CD4-positive, alpha-beta T cell treated with Interleukin-1 beta for 1 hour (primary cell): ENCODE results near the gene SEC14L3.
A peak's percentile ranks its signal among the peaks of the same experiment; 100 is the strongest.

Experiments
- DNase-seq, 2 donors: peaks; one replicate each; pipeline ENCODE4 v3.0.0-alpha.2; 2020 to 2022

SEC14L3 gene

DNA sequence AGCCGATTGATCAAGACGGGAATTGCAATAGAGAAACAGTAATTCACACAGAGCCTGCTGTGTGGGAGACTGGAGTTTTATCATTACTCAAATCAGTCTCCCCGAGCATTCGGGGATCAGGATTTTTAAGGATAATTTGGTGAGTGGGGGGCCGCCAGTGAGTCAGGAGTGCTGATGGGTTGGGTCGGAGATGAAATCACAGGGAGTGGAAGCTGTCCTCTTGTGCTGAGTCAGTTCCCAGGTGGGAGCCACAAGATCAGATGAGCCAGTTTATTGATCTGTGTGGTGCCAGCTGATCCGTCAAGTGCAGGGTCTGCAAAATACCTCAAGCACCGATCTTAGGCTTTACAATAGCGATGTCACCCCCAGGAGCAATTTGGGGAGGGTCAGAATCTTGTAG lies 30.7 kb downstream of the SEC14L3 start:
- DNase-seq = no peak

- DNase-seq = no peak
These were observed 32.0 kb downstream of the SEC14L3 start for GRCh38 chr22:30439836-30440235.

DNA sequence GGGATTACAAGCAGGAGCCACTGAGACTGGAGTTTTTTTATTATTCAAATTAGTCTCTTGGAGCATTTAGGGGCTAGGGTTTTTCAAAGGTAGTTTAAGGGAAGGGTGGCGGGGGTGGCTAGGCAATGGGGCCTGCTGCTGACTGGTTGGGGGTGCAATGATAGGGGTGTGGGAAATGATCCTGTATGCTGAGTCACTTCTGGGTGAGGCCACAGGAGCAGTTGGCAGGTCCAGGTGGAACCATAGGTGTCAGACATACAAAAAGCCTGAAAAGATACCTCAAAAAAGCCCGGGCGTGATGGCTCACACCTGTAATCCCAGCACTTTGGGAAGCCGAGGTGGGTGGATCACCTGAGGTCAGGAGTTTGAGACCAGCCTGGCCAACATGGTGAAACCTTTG lies 32.6 kb downstream of the SEC14L3 start:
- DNase-seq = no peak

- no peak for DNase-seq
These were observed 33.3 kb downstream of the SEC14L3 start for GRCh38 chr22:30438559-30438958.

- no peak for DNase-seq
These were observed 35.6 kb downstream of the SEC14L3 start for GRCh38 chr22:30436196-30436595.

DNA sequence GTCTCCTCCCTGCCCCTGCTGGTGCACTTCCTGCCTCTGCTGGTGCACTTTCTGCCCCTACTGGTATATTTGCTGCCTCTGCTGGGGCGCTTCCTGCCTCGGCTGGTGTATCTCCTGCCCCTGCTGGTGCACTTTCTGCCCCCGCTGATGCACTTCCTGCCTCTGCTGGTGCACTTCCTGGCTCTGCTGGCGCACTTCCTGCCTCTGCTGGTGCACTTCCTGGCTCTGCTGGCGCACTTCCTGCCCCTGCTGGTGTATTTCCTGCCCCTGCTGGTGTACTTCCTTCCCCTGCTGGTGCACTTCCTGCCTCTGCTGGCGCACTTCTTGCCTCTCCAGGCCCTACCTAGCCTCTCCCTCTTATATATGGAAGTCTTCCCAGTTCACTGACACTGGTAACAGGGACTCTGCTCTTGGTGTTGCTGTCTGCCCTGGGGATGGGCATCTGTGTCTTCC lies 36.1 kb downstream of the SEC14L3 start:
- peak; percentile 92 to 96 for DNase-seq

DNA sequence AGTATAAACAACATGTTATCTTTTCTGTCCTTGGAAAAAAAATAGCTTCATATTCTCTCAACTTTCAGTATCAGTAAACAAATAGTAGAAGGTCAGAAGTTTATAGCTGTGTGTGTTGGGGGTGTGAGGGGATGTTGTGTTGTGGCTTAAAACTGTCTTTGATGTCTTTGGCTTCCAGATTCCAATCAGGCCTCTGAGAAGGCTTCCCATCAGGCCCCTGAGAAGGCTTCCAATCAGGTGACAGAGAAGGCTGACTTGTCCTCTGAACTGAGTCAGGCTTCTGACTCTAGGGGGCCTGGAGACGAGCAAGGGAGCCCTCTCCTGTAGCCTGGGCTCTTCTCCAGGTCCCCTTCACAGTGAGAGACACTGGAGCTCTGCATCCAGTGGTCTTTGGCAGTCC lies 37.0 kb downstream of the SEC14L3 start:
- no peak for DNase-seq

DNA sequence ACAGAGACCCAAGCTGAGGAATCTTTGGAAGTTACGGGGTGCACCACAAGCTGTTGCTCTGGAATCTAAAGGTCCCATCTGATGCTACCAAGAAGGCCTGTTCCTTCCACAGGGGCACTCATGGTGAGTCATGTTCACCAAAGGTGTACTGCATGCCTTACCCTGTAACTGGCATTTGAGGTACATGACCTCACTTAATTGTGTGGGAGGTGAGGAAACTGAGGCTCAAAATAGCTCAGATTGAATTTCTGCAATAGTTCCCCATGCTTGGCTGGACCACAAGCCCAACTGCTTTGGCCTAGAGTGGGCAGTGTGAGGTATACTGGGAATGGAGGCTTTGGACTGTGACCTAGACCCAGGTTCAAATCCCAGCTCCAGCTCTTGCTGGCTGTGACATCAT lies 38.0 kb downstream of the SEC14L3 start:
- no peak for DNase-seq

DNA sequence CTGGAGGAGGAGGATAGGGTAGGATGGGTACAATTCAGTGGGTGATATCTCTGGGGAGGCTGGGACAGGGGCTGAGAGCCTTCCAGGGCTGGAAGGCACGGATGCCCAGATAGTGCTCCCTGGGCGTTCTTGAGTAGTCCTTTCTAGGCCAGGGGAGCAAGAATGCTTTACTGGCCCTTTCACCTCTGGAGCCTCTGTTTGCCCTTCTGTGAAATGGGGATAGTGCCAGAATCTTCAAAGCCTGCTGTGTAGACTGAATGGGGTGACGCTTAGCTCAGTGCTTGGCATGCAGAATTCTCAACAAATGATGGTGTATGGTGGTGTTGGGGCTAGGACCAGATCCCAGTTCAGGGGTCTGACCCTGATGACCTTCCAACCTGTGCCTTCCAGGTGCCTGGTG lies 38.6 kb downstream of the SEC14L3 start:
- no peak for DNase-seq

- no peak for DNase-seq
These were observed 39.3 kb downstream of the SEC14L3 start for GRCh38 chr22:30432520-30432919.

DNA sequence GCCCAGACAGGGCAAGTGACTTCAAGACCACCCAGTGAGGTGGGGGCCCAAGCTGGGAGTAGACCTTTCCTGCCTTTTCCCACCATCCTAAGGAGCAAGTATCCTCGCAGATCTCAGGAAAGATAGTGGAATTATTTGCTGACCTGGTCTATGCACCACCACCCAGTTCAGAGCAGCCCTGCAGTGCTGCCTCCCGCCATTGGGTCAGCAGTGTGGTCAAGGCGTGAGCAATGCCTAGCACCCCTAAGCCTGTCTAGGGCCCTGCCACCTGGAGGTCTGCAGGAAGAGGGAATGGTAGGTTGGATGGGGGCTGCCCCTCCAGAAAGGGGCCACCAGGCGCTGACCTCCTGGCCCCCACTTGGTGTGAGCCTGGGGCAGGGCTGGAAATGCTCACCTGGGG lies 39.7 kb downstream of the SEC14L3 start:
- no peak for DNase-seq

DNA sequence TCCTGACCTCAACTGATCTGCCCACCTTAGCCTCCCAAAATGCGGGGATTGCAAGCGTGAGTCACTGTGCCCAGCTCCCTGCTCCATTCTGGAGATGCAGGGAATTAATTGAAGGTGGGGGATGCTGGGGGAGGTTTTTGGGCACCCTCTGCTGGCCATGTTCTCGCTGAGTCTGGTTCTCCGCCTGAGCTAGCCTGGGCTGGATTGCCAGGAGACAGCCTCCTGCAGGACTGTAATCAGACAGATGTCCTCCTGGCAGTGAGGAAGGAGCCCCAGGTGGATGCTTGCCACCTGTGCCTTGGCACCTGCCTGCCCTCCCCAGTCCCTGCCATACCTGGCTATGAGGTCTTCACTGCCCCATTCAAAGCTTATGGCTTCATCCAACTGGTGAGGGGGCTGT lies 40.9 kb downstream of the SEC14L3 start:
- no peak for DNase-seq

- no peak for DNase-seq
These were observed 41.9 kb downstream of the SEC14L3 start for GRCh38 chr22:30429887-30430286.

- no peak for DNase-seq
These were observed 43.9 kb downstream of the SEC14L3 start for GRCh38 chr22:30427871-30428270.

DNA sequence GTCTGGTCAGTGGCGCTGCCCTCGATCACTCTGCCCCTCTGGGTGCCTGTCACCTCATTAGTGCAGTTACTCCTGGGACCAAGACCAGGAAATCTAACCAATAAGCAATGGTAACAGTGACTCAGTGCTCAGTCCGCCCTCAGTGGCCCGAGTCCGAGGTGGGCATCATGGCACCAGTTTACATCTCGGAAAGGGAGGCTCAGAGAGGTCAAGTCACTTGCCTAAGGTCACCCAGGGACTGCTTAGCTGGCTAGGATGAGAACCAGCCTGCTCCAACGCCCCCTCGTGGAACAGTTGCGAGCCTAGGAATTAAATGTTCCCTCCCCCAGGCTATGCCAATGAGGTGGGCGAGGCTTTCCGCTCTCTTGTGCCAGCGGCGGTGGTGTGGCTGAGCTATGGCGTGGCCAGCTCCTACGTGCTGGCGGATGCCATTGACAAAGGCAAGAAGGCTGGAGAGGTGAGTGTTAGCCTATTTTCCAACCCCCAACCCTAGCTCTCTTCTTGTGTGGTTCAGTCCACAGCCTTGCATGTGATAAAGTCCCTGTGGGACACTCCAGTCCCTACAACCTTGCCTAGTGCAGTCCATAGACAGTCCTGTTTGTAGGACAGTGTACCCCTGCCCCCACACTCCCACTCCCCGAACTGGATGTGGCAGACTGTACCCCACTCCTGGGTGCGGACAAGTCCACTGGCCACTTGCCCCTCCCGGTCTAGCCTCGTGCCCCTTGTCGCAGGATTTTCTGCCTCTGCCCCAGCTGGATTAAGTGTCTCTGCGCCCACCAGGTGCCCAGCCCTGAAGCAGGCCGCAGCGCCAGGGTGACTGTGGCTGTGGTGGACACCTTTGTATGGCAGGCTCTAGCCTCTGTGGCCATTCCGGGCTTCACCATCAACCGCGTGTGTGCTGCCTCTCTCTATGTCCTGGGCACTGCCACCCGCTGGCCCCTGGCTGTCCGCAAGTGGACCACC lies 45.1 kb downstream of the SEC14L3 start:
- DNase-seq = peak; percentile 88 to 90

GRCh38 chr22:30425616-30426387 lies 46.0 kb downstream of the SEC14L3 start, which contains the start of gene MTFP1:
Gene MTFP1 (plus strand): TSS chr22:30425768. CDS start chr22:30425880, 112 bp downstream.
- DNase-seq = peak; percentile 55 to 56

- DNase-seq = no peak
These were observed 46.5 kb downstream of the SEC14L3 start for GRCh38 chr22:30425327-30425615.

DNA sequence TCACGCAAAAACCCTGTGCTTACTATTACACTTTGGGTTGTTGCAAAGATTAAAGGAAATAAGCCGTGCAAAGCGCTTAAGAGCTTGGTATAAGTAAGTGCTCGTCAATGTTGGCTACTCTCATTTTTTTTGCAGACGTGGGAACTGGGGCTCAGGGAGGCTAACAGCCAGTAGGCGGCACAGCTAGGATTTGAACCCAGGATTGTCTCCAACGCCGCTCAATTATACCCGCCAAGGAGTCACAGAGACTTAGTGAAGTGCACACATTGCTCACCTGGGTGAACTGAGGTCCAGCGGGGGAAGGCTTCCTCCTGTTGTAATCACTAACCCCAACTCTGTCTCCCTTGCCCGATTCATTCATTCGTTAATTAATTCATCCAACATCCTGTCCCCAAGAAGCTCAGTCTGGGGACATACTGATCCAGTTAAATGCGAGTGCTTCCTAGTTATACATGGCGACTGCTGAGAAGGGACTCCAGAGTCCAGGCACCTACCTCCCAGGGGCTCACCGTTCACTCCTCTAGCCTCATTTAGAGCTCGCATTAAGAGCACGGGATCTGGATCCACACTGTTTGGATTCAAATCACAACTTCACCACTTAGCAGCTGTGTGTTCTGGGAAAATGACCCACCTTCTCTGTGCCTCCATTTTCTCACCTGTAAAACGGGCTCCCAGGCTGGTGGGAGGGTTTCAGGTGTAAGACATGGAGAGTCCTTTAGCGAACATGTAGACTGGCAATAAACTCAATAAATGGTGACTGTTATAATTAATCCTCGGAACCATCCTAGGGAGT lies 47.1 kb downstream of the SEC14L3 start:
- DNase-seq = no peak

- DNase-seq = peak; percentile 99
These were observed 47.8 kb downstream of the SEC14L3 start for GRCh38 chr22:30423959-30424533.

GRCh38 chr22:30423301-30423958 lies 48.4 kb downstream of the SEC14L3 start:
- no peak for DNase-seq

DNA sequence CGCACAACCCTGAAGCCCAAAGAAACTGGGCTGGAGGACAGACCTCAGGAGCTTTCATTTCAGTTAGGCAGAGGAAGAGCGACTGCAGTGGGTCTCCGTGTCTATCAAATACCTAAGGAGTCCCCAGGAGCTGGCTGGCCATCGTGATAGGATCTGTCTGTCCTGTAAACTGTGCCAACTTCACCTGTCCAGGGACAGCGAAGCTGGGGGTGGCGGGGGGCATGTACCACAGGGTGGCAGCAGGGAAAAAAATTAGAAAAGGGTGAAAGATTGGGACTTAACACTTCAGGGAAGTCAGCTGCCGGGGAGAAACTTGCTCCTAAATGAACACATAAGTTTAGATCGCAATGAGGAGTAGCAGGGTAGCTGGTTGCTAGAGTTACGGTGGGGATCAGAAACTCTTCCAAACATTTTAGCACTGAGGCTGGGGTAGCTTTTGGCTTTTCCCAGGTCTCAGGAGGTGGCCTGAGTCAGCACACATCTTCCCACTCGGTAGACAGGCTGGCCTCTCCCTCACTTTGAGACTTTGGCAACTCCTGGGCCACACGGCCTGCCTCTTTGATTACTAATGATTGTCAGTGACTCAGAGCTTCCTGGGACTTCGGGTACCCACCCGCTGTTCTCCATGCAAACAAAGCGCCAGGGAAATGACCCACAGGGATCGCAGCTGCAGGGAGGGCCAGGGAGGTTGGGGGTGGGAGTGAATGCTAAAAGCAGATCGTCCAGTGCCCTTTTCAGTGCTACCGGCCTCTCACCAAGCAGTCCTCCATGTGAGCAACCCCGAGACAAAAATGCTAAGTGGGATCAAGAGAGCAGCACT lies 49.1 kb downstream of the SEC14L3 start:
- peak; percentile 16 to 34 for DNase-seq
